Suprapubic skin (tissue), 4 donors: ENCODE data around the gene SENP1. TPM values are rescaled to one million over a fixed set of nuclear protein-coding genes. Genes with fewer than 3 reads are reported as not detected.

ENCODE experiments used
- DNase-seq, 2 donors: peaks; one replicate each; pipeline ENCODE4 v3.0.0-alpha.2; 2019; ENCODE audit warnings: low spot score in 2 of 2
- H3K27ac ChIP-seq: fragments of 200-600 bp; sonication (generic); one replicate; pipeline ENCODE4 v1.5.1; 2019
- H3K27me3 ChIP-seq: fragments of 200-600 bp; sonication (generic); one replicate; pipeline ENCODE4 v1.5.1; 2019
- H3K36me3 ChIP-seq: fragments of 200-600 bp; sonication (generic); one replicate; pipeline ENCODE4 v1.5.1; 2019
- H3K4me1 ChIP-seq: fragments of 200-600 bp; sonication (generic); one replicate; pipeline ENCODE4 v1.5.1; 2019
- H3K4me3 ChIP-seq: fragments of 200-600 bp; sonication (generic); one replicate; pipeline ENCODE4 v1.5.1; 2019; ENCODE audit warnings: mild to moderate bottlenecking
- H3K9me3 ChIP-seq: fragments of 200-600 bp; sonication (generic); one replicate; pipeline ENCODE4 v1.5.1; 2019
- CTCF ChIP-seq, 2 donors: fragments of 200-600 bp in 1 of 2; fragments of 450-650 bp in 1 of 2; sonication (generic) in 1 of 2; IDR thresholded peaks; one replicate each; pipeline ENCODE4 v1.5.1; 2016 to 2019; ENCODE audit warnings: antibody characterized with exemption in 2 of 2, mild to moderate bottlenecking in 1 of 2, moderate library complexity in 1 of 2
- EP300 ChIP-seq: sonication (generic); formaldehyde crosslinking; IDR thresholded peaks from one replicate; pipeline ENCODE4 v1.6.1; 2017; ENCODE audit warnings: antibody characterized with exemption
- POLR2A ChIP-seq, 2 donors: fragments of 450-650 bp; IDR thresholded peaks; one replicate each; pipeline ENCODE4 v1.6.1; 2017; ENCODE audit warnings: antibody characterized with exemption in 2 of 2, mild to moderate bottlenecking in 2 of 2, moderate library complexity in 2 of 2
- POLR2AphosphoS5 ChIP-seq, 3 donors: sonication (generic); formaldehyde crosslinking; IDR thresholded peaks; one replicate each; pipeline ENCODE4 v1.6.1; 2017; ENCODE audit warnings: antibody characterized with exemption in 3 of 3
- WGBS: methylation state at CpG from one replicate; pipeline ENCODE4 v1.1.5; 2018; 5-methylcytosine and 5-hydroxymethylcytosine counted together
- total RNA-seq, 4 donors: library from RNA; depleted of rRNA; stranded (reverse); fragments of >200 nt; gene quantifications; one replicate each; pipeline ENCODE4 v1.1.0, GENCODE V29; 2016

SENP1 gene
- total RNA-seq, 4 donors from 2014 or later = 13.5 to 25.5 (median 20.0) TPM

- H3K27me3 ChIP-seq = no peaks in the 10 kb centered on the region
- no peak for DNase-seq
- TF ChIP-seq POLR2A (IDR thresholded peaks at IDR 0.05) = no peak
- TF ChIP-seq POLR2AphosphoS5 (IDR thresholded peaks at IDR 0.05) = no peak
- peaks cover 45% of the 10 kb centered on the region for H3K36me3 ChIP-seq
- H3K9me3 ChIP-seq = no peaks in the 10 kb centered on the region
- H3K4me1 ChIP-seq = no peaks in the 10 kb centered on the region
- 92% methylated on average over 5 of the region's 5 CpGs for WGBS
- no peak overlapping the region for H3K4me3 ChIP-seq
- no peak overlapping the region for H3K27ac ChIP-seq
These were observed 25.6 kb downstream of the SENP1 start for GRCh38 chr12:48080285-48080684.

GRCh38 chr12:48078901-48079300 is 27.0 kb downstream of the SENP1 start:
- Histone ChIP-seq H3K27me3 (no peaks in the 10 kb centered on the region), H3K9me3 (no peaks in the 10 kb centered on the region), H3K36me3 (peaks cover 50% of the 10 kb centered on the region), H3K4me3 (no peak overlapping the region), H3K27ac (no peak overlapping the region), H3K4me1 (no peaks in the 10 kb centered on the region)
- WGBS = 87% methylated on average over 5 of the region's 5 CpGs
- no peak for DNase-seq
- TF ChIP-seq POLR2A (IDR thresholded peaks at IDR 0.05) = no peak
- no peak for TF ChIP-seq POLR2AphosphoS5 (IDR thresholded peaks at IDR 0.05)

- Histone ChIP-seq H3K9me3 (no peaks in the 10 kb centered on the region), H3K4me3 (no peak overlapping the region), H3K36me3 (peaks cover 54% of the 10 kb centered on the region), H3K4me1 (no peaks in the 10 kb centered on the region), H3K27me3 (no peaks in the 10 kb centered on the region), H3K27ac (no peak overlapping the region)
- no peak for TF ChIP-seq CTCF (IDR thresholded peaks at IDR 0.05)
- TF ChIP-seq POLR2A (IDR thresholded peaks at IDR 0.05) = no peak
- no peak for TF ChIP-seq POLR2AphosphoS5 (IDR thresholded peaks at IDR 0.05)
- TF ChIP-seq EP300 = no peak
- WGBS = 93% methylated on average over 2 of the region's 2 CpGs
- DNase-seq = no peak
These were observed 28.8 kb downstream of the SENP1 start for GRCh38 chr12:48077111-48077510.

- H3K4me1 ChIP-seq = no peaks in the 10 kb centered on the region
- DNase-seq = no peak
- no peak overlapping the region for H3K4me3 ChIP-seq
- H3K27ac ChIP-seq = no peak overlapping the region
- H3K9me3 ChIP-seq = no peaks in the 10 kb centered on the region
- H3K27me3 ChIP-seq = no peaks in the 10 kb centered on the region
- H3K36me3 ChIP-seq = peaks cover 53% of the 10 kb centered on the region
- 62% methylated on average over 1 of the region's 1 CpG for WGBS
- TF ChIP-seq POLR2AphosphoS5 (IDR thresholded peaks at IDR 0.05) (no peak), EP300 (no peak), POLR2A (IDR thresholded peaks at IDR 0.05) (no peak), CTCF (IDR thresholded peaks at IDR 0.05) (no peak)
These were observed 30.0 kb downstream of the SENP1 start for GRCh38 chr12:48075832-48076231.

GRCh38 chr12:48074266-48074665 is 31.6 kb downstream of the SENP1 start:
- TF ChIP-seq EP300 (no peak), POLR2AphosphoS5 (IDR thresholded peaks at IDR 0.05) (no peak), CTCF (IDR thresholded peaks at IDR 0.05) (no peak), POLR2A (IDR thresholded peaks at IDR 0.05) (no peak)
- WGBS = 67% methylated on average over 1 of the region's 1 CpG
- peaks cover 55% of the 10 kb centered on the region for H3K36me3 ChIP-seq
- no peak overlapping the region for H3K27ac ChIP-seq
- H3K4me3 ChIP-seq = no peak overlapping the region
- no peaks in the 10 kb centered on the region for H3K27me3 ChIP-seq
- H3K9me3 ChIP-seq = no peaks in the 10 kb centered on the region
- no peak for DNase-seq
- no peaks in the 10 kb centered on the region for H3K4me1 ChIP-seq

- H3K4me1 ChIP-seq = no peaks in the 10 kb centered on the region
- no peaks in the 10 kb centered on the region for H3K27me3 ChIP-seq
- no peak overlapping the region for H3K4me3 ChIP-seq
- H3K27ac ChIP-seq = no peak overlapping the region
- peaks cover 54% of the 10 kb centered on the region for H3K36me3 ChIP-seq
- WGBS = 95% methylated on average over 3 of the region's 3 CpGs
- TF ChIP-seq POLR2A (IDR thresholded peaks at IDR 0.05) = no peak
- TF ChIP-seq POLR2AphosphoS5 (IDR thresholded peaks at IDR 0.05) = no peak
- DNase-seq = no peak
- no peaks in the 10 kb centered on the region for H3K9me3 ChIP-seq
These were observed 33.6 kb downstream of the SENP1 start for GRCh38 chr12:48072266-48072665.

- 95% methylated on average over 2 of the region's 2 CpGs for WGBS
These were observed 34.1 kb downstream of the SENP1 start for GRCh38 chr12:48071808-48072207.

More at GRCh38 chr12:48071808-48072207, 34.1 kb downstream of the SENP1 start:
- no peak for DNase-seq
- Histone ChIP-seq H3K4me3 (no peak overlapping the region), H3K9me3 (no peaks in the 10 kb centered on the region), H3K36me3 (peaks cover 59% of the 10 kb centered on the region), H3K27ac (no peak overlapping the region), H3K4me1 (no peaks in the 10 kb centered on the region), H3K27me3 (no peaks in the 10 kb centered on the region)
- TF ChIP-seq POLR2AphosphoS5 (IDR thresholded peaks at IDR 0.05) (no peak), EP300 (no peak), POLR2A (IDR thresholded peaks at IDR 0.05) (no peak), CTCF (IDR thresholded peaks at IDR 0.05) (no peak)
